Measurements from ENCODE around the gene NEU3.
"Not testable (repeated sequence)": the region's sequence is repeated elsewhere in the genome, so short reads cannot be mapped to it uniquely, and the experiment has no call there.

The NEU3 gene

DNA sequence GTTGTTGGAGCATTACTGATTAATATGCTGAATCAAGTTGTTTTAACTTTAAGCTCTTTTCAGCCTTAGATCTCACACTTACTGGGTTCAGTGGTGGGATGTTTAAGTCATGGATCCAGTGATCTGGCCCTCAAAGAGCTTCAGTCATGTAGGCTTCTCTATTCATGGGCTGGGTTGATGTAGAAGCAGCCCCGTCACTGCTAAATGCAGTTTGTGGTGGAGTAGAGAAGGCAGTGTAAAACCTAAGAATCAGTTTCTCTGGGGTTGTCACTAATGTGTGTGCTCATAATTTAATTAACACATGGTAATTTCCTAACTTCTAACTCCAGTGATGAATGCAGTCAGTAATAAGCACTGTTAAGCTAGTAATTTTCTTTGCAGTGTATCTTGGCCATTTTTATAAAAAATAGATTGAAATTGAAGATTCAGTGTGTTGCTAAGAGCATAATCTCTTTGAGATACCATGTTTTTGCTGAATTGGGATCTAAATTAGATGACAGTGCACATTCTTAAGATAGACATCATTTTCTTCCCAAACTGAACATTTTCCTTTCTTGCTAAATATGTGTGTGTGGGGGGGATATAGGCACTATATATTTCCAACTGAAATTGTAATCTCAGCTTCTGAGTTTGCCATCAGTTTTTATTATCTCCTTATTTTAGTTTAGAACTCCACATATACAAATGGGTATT is 30.6 kb upstream of the NEU3 start:
- no peak overlapping the region for H3K4me3 ChIP-seq (ENCODE audit: low read depth, low read length)
- TF ChIP-seq CTCF (conservative IDR thresholded peaks at IDR 0.05; ENCODE audit: low read depth, low read length) = no peak
- DNase-seq (ENCODE audit: low read depth) = peak; percentile 16

DNA sequence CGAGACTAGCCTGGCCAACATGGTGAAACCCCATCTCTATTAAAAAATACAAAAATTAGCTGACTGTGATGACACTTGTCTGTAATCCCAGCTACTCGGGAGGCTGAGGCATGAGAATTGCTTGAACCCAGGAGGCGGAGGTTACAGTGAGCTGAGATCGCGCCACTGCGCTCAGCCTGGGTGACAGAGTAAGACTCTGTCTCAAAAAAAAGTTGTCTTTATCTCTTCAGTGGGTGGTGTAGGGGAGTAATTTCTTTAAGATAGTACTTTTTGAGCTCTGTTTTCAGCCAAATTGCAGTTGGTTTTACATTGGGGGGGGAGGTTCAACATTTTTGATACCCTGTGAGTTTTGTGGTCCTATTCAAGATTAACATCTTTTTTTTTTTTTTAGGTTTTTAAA is 28.6 kb upstream of the NEU3 start:
- DNase-seq (ENCODE audit: low read depth); H3K4me3 ChIP-seq (ENCODE audit: low read depth, low read length): not testable (repeated sequence)

- peak; percentile 64 for DNase-seq (ENCODE audit: low read depth)
- no peak overlapping the region for H3K4me3 ChIP-seq (ENCODE audit: low read depth, low read length)
- TF ChIP-seq CTCF (conservative IDR thresholded peaks at IDR 0.05; ENCODE audit: low read depth, low read length) = no peak
Observed at GRCh38 chr11:74966651-74967050, 22.1 kb upstream of the NEU3 start.

DNA sequence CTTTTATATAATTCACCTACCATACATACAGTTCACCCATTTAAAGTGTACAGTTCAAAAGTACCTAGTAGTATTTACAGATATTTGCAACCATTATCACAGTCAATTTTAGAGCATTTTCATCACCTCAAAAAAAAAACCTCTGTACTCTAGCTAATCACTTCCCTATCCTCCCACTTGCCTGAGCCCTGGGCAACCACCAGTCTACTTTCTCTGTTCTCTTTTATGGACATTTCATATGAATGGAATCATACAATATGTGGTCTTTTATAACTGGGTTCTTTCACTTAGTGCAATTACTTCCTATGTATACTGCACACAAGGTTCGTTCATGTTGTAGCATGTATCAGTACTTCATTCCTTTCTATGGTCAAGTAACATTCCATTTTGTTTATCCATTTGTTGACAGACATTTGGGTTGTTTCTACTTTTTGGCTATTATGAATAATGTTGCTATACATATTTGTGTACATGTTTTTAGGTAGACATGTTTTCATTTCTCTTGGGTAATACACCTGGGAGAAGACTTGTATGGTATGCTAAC is 17.8 kb upstream of the NEU3 start:
- DNase-seq (ENCODE audit: low read depth) = no peak
- H3K4me3 ChIP-seq (ENCODE audit: low read depth, low read length) = no peak overlapping the region
- no peak for TF ChIP-seq CTCF (conservative IDR thresholded peaks at IDR 0.05; ENCODE audit: low read depth, low read length)

DNA sequence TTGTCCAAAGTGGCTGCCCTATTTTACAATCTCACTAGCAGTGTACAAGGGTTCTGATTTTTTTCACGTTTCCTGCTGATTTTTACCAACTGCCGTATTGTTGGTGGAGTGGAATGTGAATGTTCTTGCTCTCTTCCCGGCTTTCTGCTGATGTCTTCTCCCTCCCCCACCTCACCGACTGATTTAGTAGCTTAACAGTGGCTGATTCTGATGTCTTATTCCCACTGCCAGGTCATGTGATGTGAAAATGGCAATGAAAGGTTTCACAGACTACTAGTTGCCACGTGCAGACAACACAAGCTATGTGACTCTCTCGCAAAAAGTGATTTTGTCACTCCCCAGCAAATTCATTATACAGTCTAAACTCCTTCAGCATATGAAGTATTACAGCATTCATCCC is 17.3 kb upstream of the NEU3 start:
- no peak overlapping the region for H3K4me3 ChIP-seq (ENCODE audit: low read depth, low read length)
- no peak for DNase-seq (ENCODE audit: low read depth)
- no peak for TF ChIP-seq CTCF (conservative IDR thresholded peaks at IDR 0.05; ENCODE audit: low read depth, low read length)

DNA sequence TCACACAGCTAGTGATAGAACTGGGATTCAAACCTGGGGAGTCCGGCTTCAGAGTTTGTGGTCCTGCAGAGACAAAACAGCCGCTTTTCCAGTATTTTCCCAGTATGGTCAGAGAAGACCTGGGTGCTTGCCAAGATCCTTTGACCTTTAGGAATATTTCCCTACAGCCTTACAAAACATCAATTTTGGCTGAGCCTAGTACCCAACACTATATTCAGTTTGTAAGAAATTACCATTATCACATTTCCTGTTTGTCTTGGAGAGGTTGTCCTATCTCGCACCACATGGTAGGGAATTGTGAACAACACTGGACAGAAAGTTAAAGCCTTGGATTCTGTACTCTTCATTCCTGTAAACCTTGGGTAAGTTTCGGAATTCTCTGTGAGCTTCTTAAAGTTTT is 10.7 kb upstream of the NEU3 start:
- DNase-seq (ENCODE audit: low read depth) = no peak
- H3K4me3 ChIP-seq (ENCODE audit: low read depth, low read length) = no peak overlapping the region
- no peak for TF ChIP-seq CTCF (conservative IDR thresholded peaks at IDR 0.05; ENCODE audit: low read depth, low read length)

DNA sequence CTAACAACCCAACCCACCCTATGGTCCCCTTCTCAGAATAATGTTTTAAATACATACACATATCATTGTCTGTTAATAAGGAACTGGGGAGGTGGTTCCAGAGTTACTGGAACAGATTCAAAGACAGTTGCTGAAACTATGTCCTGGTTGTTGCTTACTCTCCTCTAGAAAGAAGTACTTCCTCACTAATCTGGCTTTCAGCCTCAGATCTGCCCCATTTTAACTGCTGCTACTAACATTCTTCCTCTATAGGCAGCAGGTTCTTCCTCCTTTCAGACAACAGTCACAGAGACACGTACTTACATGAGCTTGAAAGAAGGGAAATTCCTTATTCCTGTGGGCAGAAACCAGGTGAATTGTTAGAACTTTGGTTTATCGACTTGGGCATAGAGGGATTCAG is 8.1 kb upstream of the NEU3 start:
- TF ChIP-seq CTCF (conservative IDR thresholded peaks at IDR 0.05; ENCODE audit: low read depth, low read length) = no peak
- no peak for DNase-seq (ENCODE audit: low read depth)

More for the DNA sequence above, 8.1 kb upstream of the NEU3 start:
- no peak overlapping the region for H3K4me3 ChIP-seq (ENCODE audit: low read depth, low read length)

All from choroid plexus epithelial cell (primary cell).